ENCODE measurements around the gene PPP1R16B.

PPP1R16B gene

GRCh38 chr20:38877483-38877882, 72.0 kb downstream of the PPP1R16B start:
- DNase-seq (ENCODE audit: low spot score), result no peak

DNA sequence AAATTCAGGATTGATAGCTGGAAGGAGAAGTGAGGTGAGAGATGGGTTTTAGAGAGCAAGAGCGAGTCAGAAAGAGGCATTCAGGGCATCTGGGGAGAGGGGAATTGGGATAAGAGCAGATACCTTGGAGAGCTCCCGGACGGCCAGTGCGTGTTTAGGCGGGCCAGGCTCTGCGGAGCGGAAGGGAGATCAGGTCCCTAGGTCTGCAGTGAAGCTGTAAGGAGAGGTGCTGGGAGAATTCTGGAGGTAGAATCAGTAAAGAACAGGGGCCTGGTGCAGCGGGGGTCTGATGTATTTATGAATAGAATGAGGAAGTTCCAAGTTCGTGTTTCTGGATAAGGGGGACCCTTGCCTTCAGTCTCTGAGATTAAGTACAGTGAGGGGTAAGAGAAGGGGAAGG, 73.4 kb downstream of the PPP1R16B start:
- no peak for DNase-seq (ENCODE audit: low spot score)

- DNase-seq (ENCODE audit: low spot score), result no peak
Observed at GRCh38 chr20:38880952-38881735, 75.6 kb downstream of the PPP1R16B start.

GRCh38 chr20:38881806-38882440, 76.4 kb downstream of the PPP1R16B start:
- no peak for DNase-seq (ENCODE audit: low spot score)

GRCh38 chr20:38882600-38882999, 77.1 kb downstream of the PPP1R16B start:
- no peak for DNase-seq (ENCODE audit: low spot score)

GRCh38 chr20:38883081-38883980, 77.8 kb downstream of the PPP1R16B start:
- no peak for DNase-seq (ENCODE audit: low spot score)

DNA sequence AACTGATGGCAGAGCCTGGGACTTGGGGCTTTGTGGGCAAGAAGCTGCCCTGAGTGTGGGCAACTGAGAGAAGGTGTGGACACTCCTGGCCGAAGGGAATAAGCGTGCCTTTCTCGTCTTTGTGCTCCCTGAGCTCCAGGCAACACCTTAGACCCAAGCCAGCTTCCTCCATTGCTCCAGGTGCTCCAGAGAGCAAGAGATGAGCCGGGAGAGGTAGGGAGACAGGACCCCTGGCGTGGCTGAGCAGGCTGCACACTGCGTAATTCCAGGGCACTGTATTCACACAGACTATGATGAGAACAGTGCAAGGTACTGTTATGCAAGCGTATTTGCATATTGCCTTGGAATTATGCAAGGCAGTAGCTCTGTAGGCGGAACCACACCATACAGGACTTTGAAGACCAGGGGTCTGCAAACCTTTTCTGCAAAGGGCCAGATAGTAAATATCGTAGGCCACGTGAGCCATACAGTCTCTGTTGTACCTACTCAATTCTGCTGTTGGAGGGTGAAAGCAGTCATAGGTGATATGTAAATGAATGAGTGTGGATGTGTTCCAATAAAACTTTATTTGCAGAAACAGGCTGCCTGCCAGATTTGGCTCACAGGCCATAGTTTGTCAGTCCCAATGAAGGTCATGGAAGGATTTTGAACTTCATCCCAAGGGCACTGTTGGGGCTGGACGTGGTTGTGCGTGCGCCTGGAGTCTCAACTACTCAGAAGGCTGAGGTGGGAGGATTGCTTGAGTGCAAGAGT, 78.7 kb downstream of the PPP1R16B start:
- DNase-seq (ENCODE audit: low spot score), result no peak

GRCh38 chr20:38885357-38885756, 79.9 kb downstream of the PPP1R16B start:
- DNase-seq (ENCODE audit: low spot score), result no peak

DNA sequence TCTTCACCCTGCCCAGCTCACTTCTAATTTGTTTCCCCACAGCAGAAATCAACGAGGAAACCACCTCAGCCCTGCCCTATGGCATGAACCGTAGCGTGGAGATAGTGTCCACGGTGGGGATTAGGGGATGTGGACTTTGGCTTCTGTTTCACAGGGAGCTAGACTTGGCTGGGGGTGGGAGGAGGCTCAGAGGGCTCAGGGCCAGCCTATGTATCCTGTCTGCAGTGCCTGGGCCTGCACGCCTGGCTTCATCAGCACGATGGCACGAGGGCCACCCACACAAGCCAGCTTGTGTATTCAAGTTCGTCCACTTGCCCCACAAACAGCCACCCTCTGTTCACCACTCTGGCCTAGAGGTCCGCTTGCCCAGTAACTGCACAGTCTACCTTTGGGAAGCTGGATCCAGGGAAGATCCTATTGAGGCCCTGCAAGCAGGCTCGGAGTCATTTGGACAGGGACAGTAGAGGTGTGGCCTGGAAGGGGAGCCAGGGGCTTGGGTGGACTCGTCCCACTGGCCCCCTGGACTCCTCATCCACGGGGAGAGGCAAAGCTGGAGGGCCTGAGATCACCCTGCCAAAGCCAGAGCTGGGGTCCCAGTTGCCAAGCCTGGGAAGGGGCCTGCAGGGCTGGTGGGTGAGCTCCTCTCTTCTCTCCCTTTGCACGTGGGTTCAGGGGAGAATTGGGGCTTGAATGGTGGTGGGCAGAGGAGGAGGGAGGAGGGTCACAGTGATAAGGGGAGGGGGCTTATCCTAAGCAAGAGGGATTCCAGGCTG, 82.7 kb downstream of the PPP1R16B start:
- DNase-seq (ENCODE audit: low spot score), result no peak

GRCh38 chr20:38889050-38889449, 83.6 kb downstream of the PPP1R16B start:
- DNase-seq (ENCODE audit: low spot score), result no peak

GRCh38 chr20:38889792-38890496, 84.4 kb downstream of the PPP1R16B start:
- DNase-seq (ENCODE audit: low spot score), result no peak

GRCh38 chr20:38890497-38890818, 85.0 kb downstream of the PPP1R16B start:
- DNase-seq (ENCODE audit: low spot score), result no peak

DNA sequence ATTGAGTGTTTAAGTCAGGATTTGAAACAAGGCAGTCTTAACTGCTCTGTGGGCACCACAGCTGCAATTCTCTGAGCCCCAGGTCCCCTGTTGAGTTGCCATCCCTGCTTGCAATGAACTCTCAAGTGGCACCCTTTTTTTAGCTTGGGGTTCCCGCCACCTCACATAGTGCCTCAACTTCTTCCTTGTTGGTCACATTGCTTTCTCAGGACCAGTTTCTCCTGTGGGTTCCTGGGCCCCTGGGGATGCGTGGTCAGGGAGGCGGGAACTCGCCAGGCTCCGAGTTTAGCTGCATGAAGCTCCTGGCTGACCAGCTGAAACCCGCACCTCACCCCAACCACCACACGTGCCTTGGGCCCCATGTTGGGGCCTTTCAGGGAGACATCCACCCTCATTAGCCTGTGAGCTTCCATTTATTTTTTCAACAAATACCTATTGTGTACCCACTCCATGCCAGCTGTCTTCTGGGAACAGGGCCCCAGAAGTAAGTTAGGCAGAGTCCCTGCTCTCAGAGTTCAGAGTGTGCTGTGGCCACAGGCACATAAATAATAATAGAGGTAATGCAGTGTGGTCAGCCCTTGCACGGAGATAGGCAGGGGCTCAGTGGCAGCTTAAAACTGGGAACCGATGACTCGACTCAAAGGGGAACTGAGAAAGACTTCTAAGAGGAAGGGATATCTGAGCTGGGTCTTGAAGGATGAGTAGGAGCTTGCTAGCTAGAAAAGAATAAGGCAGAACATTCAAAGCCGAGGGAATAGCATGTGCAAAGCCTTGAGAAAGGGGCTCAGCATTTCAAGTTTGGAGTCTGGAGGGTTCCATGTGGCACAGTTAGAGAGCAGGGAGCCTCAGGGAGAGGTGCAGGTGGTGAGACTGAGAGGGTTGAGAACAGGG, 86.8 kb downstream of the PPP1R16B start:
- DNase-seq (ENCODE audit: low spot score), result no peak

- no peak for DNase-seq (ENCODE audit: low spot score)
Observed at GRCh38 chr20:38893056-38893564, 87.6 kb downstream of the PPP1R16B start.

- peak; percentile 73 for DNase-seq (ENCODE audit: low spot score)
Observed at GRCh38 chr20:38893565-38894090, 88.1 kb downstream of the PPP1R16B start.

DNA sequence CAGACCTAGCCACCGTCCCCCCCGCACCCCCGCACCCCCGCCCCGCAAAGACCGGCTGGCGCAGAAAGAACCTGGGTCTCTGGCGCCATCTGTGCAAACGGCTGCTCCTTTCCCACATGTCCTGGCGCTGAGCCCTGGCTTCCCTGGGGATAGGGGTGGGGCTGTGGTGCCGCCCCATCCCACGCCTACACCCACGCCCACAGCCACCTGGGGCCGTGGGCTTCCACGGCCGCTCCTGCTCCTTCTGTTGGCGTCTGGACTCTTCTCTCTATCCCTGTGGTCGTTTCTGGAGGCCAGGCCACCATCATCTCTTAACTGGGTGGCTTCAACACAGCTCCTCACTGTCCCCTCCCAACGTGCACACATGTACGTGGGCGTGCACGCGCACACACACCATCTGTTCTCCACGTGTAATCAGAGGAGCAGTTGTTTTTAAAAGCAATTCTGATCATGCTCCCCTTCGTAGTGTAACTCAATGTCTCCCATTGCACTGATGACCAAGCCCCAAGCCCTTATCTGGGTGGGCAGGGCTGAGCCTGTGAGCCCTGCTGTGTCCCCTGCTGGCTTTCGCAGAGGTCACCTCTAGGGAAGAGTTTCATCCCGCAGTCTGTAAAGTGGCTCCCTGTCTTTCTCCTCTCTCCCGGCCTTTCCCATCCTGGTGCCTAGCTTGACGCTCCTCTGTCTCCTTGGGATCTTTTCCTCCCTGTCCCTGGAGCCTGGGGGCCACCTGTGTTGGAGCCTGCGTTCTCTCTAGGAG, 88.8 kb downstream of the PPP1R16B start:
- DNase-seq (ENCODE audit: low spot score), result peak; percentile 72

DNA sequence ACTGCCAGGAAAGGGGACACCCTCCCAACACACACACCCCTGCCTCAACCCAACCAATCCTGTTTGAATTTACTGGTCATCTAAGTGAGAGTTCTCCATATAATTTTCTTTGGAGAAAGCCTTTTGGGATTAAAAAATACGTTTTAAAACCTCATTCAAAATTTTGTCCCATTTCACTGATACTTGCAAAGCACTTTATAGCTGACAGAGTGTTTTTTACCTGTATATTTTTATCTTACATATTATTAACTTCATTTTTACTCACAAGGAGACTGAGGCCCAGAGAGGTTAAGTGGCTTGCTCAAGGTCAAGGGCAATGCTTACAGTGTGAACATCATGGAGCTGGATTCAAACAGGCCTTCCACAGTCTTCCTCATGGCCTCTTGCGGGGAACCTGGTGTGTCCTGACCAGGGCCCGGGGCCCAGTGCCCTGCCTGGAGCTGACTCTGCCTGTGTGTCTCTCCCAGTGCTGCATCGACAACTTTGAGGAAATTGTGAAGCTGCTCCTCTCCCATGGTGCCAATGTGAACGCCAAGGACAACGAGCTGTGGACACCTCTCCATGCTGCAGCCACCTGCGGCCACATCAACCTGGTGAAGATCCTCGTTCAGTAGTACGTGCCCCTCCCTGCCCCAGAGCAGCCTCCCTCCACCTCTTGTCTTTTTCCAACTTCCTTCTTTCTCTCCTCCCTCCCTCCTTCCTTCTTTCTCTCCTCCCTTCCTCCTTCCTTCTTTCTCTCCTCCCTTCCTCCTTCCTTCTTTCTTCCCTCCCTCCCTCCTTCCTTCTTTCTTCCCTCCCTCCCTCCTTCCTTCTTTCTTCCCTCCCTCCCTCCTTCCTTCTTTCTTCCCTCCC, 89.8 kb downstream of the PPP1R16B start:
- no peak for DNase-seq (ENCODE audit: low spot score)
